HG03175 (cell line): Measurements from ENCODE around the gene COL27A1.

Experiments
- ATAC-seq: cut with Tn5 transposase; IDR thresholded peaks from one replicate; pipeline ENCODE4 v1.9.1; 2021; ENCODE audit warnings: mild to moderate bottlenecking, moderate library complexity; ENCODE audit not compliant: unreplicated experiment

Gene COL27A1

DNA sequence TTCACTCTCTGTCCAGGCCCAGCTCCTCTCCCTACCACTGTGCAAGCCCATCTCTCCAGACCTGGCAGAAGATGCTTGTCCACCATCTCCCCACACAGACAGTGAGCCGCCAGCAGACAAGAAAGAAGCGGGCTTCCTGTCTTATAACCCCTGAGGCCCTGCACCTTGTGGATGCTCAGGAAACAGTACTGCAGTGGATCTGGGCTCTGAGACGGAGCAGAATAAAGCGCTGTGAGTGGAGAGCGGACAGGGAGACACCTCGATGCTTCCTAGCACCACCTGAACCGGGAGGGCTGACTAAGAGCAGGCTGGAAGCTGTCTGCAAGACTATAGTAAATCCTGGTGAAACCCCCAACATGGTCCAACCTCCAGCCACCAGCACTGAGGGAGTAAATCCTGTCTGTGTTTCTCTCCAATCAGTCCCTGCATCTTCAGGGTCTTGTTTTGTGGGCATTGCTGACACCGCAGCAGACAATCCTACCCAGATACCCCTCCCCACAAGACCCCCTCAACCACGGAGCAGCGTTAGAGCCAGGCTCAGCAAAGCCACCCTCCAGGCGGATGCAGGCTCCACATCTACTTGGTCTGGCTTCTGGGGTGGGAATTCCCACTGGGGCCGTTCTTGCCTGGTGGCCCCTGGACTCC, 193.0 kb downstream of the COL27A1 start:
- no peak for ATAC-seq

DNA sequence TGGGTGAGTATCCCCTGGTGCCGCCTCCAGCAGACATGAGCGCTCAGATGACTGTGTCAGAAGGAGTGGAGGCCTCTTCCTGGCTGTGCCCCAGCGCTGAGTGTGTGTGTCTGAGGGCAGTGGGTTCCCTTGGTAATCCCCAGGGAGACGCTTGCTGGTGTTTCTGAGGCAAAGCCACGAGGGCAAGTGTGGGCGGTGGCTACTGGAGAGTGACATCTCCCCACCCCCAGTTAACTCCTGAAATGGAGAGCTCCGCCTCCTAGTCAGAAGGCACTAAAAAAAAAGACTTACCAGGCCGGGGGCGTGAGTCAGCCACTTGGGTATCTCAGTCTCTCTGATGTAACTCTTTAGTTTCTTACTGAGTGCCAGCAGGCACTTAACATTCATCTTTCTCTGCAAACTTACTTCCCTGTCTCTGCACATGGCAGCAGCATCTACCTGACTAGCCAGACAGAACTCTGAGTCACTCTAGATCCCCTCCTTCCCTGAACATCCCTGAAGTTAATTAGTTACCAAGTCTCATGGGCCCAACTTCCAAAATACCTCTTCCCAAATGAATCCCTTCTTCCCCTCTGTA, 193.7 kb downstream of the COL27A1 start:
- ATAC-seq: peak; percentile 91

DNA sequence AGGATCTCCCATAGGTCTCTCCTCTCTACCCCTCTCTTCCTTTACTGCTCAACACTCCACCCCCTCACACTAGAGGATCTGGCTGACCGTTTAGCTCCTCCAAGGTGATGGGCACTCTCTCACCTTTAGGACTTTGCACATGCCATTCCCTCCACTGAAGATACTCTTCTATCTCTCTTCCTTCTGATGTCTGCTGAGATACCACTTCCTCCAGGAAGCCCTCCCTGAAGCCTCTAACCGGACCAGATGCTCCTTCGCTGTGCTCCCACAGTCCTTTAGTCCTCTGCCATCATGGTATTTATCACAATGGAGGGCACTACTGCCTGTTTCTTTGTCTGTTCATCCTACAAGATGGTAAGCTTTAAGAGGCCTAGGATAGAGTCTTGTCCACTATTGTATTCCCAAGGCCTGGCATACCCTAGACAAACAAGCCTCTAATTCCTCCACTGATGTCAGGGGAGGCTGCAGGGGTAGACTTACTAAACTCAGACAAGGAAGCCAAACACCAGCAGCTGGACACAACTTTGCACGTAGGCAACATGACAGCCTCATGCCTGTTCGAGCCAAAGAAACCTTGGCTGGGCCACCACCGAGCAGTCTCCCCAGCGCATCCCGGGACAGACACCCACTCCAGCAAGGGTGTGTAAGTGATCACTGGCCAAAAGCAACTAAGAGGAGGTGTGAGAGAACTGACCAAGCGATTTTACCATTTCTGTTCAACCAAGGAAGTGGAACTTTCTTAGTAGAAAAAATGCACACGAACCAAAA, 194.6 kb downstream of the COL27A1 start:
- ATAC-seq: no peak

DNA sequence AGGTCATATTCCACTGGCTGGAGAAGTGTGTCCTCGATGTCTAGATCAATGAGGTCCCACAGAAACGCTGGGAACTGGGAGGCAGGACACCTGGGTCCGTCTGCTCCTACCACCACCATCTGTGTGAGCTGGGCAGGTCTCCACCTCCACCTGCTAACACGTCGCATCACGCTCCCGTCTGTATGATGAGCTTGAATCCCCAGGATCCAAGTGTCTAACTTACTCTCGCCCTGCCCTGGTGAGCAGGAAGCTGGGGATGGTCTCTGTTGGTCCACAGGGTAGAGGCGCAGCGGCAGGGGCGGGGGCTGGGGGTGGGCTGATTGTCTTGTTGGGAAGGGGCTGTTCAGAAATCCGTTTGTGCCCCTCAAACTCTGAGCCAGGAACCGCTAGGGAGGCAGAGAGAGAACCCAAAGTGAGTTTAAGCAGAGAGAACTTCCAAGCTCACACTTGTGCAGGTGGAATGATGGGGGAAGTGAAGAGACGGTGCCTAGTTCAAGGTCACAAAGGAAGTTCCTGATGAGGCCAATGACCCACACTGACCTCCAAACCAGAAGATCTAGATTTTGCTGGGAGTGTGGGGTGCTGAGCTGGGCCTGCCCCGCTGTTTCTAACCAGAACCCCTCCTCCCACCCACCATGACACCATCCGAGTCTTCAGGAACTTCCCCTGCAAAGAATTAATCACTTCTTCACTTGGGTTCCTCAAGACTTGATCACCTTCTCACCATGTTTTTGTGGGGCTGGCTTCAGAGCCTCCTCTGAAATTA, 195.5 kb downstream of the COL27A1 start:
- no peak for ATAC-seq

DNA sequence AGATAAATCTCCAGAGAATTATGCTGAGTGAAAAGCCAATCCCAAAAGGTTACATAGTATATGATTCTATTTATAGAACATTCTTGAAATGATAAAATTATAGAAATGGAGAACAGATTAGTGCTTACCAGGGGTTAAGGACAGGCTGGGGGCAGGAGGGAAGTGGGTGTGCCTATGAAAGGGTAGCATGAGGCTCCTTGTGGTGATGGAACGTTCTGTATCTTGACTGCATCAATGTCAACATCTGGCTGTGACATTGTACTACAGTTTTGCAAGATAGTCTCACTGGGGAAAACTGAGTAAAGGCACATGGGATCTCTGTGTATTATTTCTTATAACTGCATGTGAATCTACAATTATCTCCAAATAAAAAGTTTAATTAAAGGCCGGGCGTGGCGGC, 196.6 kb downstream of the COL27A1 start:
- no peak for ATAC-seq

DNA sequence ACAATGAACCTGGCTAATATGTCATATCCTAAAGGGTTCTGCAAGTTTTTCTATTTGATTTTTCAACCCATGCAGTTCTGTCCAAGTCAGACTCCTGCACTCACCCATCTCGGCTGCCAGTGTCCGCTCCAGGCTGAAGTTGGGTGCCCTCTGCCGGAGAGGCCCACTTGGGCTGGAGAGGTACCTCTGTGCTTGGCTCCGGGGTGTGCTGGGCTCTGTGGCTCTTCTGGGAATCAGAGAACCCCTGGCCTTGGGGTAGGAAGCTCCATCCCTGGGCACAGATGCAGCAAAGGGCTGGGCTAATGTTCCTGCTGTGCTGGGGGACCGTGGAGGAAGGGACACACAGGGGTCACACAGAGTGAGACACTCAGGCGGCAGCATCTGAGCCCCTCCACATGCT, 200.5 kb downstream of the COL27A1 start:
- ATAC-seq: no peak

DNA sequence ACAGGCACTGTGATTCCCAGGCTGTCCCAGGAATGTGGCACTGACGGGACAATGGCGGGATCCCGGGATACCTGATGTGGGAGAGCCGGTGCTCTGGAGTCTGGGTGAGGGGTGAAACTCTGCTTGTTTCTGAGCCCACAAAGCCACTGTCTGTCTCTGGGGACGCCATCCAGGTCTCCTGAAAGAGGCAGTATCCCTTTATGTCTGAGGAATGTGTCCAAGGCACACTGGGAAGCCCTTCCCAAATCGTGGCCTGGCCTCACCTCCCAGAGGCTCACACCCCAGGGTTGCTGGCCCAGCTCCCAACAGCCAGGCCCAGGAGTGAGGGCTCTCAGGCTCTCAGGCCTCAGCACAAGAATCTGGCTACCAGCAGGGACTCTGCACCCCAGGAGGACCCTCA, 201.5 kb downstream of the COL27A1 start:
- ATAC-seq: no peak

DNA sequence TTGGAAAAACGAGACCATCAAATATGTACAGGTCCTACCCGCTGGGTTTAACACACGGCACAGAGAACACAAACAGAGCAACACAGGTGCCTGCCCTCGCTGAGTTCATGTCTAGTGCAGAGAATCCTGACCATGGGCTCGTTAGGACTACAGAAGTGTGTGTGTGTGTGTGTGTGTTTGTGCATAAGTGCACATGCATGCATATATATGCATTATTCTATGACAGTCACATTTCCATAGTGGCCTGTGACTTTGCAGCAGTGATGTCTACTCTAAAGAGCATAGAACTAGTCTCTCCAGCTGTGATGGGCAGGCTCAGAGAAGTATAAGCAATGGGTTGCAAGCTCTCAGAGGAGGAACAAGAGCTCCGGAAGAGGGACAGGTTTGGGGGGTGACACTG, 202.0 kb downstream of the COL27A1 start:
- ATAC-seq: no peak

DNA sequence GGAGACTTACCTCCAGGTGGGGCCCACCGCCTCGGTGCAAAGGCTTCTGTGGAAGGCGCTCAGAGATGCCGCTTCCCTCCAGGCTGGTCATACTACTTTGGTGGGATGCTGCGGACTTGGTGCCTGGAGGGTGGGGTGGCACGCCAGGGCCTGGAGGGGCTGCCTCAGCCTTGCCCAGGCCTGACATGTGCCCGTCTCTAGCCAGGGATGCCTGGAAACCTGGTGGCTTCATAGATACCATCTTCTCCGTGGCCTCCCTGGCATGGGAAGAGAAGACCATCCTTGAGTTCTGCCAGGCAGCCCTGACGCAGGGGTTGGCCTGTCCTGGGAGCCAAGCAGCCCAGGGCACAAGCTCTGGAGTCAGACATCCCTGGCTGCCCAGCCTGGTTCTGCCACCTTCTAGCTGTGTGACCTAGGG, 202.6 kb downstream of the COL27A1 start:
- no peak for ATAC-seq

DNA sequence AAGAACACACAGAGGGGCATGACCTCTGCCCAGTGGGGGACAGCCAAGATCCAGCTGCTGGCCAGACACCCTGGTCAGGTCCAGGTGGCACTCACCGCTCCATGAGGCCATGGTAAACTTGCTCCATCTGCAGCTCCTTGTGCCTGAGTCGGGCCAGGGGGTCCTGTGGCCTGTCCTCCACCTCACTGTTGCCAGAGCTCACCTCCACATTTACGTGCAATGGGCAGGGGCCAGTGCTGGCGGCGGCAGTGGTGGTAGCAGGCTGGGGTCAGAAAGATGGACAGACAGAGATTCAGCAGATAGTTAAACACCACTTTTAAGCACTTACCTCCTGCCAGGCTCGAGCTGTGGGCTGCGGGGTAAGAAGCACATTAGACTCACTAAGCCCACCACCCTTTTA, 204.5 kb downstream of the COL27A1 start:
- ATAC-seq: no peak

DNA sequence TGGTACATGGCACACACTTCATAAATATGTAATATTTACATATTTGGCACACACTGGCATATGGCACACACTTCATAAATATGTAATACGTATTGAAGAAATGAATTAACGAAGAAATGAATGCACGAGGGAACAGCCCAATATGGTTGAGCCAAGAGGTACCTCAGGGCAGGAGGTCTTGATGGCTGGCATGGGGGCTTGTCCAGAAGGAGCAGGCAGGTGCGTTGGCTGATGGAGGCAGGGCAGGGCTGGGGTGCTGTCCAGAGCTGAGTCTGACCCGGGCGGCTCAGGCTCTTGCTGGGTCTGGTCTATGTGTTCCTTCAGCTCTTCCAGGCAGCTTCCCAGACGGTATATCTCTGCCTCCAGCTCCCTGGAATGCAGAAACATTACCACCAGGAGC, 206.2 kb downstream of the COL27A1 start:
- ATAC-seq: no peak
